Spinal cord (tissue), 10 donors: Measurements from ENCODE around the gene BTF3L4. TPM values are rescaled to one million over a fixed set of nuclear protein-coding genes. Genes with fewer than 3 reads are reported as not detected.
A peak's percentile ranks its signal among the peaks of the same experiment; 100 is the strongest.
"Not testable (repeated sequence)": the region's sequence is repeated elsewhere in the genome, so short reads cannot be mapped to it uniquely, and the experiment has no call there.

Experiments used
- DNase-seq, 6 donors: peaks; one replicate each; pipeline versions ENCODE4 v3.0.0 to v3.0.0-alpha.2; 2013 to 2015; ENCODE audit warnings: low spot score in 6 of 6, low read depth in 4 of 6
- H3K27ac ChIP-seq: one replicate; pipeline ENCODE4 v1.5.1; 2013; ENCODE audit warnings: low read depth, low read length, control low read depth
- H3K27me3 ChIP-seq: one replicate; pipeline ENCODE4 v1.6.1; 2013; ENCODE audit warnings: low read length; ENCODE audit not compliant: control insufficient read depth, insufficient read depth
- H3K36me3 ChIP-seq: one replicate; pipeline ENCODE4 v1.6.1; 2013; ENCODE audit warnings: low read length; ENCODE audit not compliant: control insufficient read depth, insufficient read depth
- H3K4me1 ChIP-seq: one replicate; pipeline ENCODE4 v1.6.1; 2013; ENCODE audit warnings: low read length; ENCODE audit not compliant: control insufficient read depth, insufficient read depth
- H3K4me3 ChIP-seq: one replicate; pipeline ENCODE4 v1.5.1; 2013; ENCODE audit warnings: low read depth, low read length, control low read depth
- H3K9me3 ChIP-seq: one replicate; pipeline ENCODE4 v1.6.1; 2013; ENCODE audit warnings: low read length; ENCODE audit not compliant: control insufficient read depth, insufficient read depth
- WGBS: methylation state at CpG from one replicate; pipeline ENCODE4 v1.1.5; 2013; ENCODE audit warnings: missing lambda C conversion rate; ENCODE audit not compliant: insufficient coverage; 5-methylcytosine and 5-hydroxymethylcytosine counted together
- polyA plus RNA-seq, 2 donors: library from polyadenylated mRNA; unstranded; fragments of 120-200 nt; gene quantifications; one replicate each; pipeline ENCODE4 v1.2.1, GENCODE V29; 2013; ENCODE audit not compliant: insufficient read length in 2 of 2
- total RNA-seq, 2 donors: library from RNA; depleted of rRNA in 1 of 2; stranded (reverse); fragments of 120-200 nt in 1 of 2; fragments of >200 nt in 1 of 2; gene quantifications; one replicate each; pipeline versions ENCODE4 v1.2.3 to v1.2.4, GENCODE V29; 2013 to 2014
- donor health status: healthy.

BTF3L4 gene
- total and polyA plus RNA-seq, 4 donors = 61.6 to 106 (median 84.8) TPM

DNA sequence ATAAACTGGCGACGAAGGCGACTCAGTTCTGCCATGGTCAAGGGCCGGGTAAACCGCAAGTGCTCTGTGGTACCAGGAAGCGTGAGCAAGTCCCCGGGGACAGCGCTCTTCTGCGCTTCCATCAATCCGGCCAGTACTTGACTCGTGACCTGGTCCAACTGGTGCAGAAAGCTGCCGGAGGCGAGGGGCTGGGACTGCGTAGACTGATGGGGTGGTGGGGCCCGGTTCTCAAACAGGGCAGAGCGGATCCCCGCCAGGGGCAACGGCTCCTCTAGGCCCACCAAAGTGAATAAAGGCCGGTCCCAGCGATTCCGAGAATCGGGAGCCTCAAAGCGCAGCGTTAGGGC is 23.3 kb upstream of the BTF3L4 start:
- no peaks in the 10 kb centered on the region for H3K9me3 ChIP-seq
- DNase-seq = no peak
- H3K27me3 ChIP-seq = no peaks in the 10 kb centered on the region
- peaks cover 14% of the 10 kb centered on the region for H3K4me1 ChIP-seq
- peak overlapping the region; percentile 87 for H3K4me3 ChIP-seq
- H3K27ac ChIP-seq = peak overlapping the region; percentile 92
- H3K36me3 ChIP-seq = peaks cover 5% of the 10 kb centered on the region
- WGBS = 11% methylated on average over 24 of the region's 24 CpGs

DNA sequence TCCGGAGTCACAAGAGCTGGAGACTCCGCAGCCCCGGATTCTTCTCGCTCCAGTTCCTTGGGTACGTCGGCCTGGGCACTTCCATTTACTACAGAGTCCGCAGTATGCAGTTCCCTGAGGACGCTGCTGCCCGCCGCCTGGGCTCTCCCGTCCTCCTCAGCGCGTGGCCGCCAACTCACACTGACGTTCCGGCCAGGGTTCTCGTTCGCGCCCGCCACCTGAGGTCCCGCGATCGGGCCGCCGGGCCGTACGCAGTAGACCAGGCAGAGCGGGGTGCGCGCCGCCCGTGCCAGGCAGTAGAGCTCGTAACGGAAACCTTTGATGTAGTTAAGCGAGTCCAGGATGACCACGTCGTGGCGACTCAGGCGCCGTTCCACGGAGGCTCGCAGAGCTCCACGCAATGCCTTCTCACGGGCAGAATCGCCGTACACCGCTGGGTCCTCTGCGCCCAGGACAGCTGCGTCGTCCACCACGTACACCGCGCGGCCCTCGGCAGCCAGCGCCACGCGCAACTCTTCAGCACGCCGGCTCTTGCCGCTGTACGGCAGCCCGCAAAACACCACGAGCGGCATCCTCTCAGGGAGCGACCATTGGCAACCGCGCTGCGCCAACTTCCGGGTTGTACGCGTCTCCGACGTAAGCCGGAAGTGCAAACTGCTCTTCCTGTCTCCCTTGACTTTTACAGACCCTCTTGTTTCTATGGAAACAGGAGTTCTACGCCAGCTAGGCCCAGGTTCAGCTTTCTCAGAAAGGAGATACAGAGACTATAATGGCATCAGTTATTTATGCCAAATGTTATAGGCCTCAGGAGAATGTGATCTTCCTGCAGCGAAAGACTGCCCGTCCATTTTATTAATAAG is 22.7 kb upstream of the BTF3L4 start, which contains the start of gene KTI12:
TSS of gene KTI12 (minus strand) at position 621 of the 860 bp plus-strand sequence. CDS start at position 572, 49 bp downstream.
- DNase-seq = peak; percentile 83 to 99 (median 90)
- peaks cover 14% of the 10 kb centered on the region for H3K4me1 ChIP-seq
- peak within 1 kb of the TSS; percentile 87 for H3K4me3 ChIP-seq
- peaks cover 6% of the 10 kb centered on the region for H3K36me3 ChIP-seq
- H3K27me3 ChIP-seq = no peaks in the 10 kb centered on the region
- under 1% methylated on average over 75 of the region's 78 CpGs for WGBS
- peak within 1 kb of the TSS; percentile 92 for H3K27ac ChIP-seq
- H3K9me3 ChIP-seq = no peaks in the 10 kb centered on the region

GRCh38 chr1:52034050-52034384 is 22.1 kb upstream of the BTF3L4 start:
- Histone ChIP-seq H3K27me3 (no peaks in the 10 kb centered on the region), H3K36me3 (peaks cover 6% of the 10 kb centered on the region), H3K27ac (peak overlapping the region; percentile 92), H3K9me3 (no peaks in the 10 kb centered on the region), H3K4me3 (peak overlapping the region; percentile 87), H3K4me1 (peaks cover 14% of the 10 kb centered on the region)
- no peak for DNase-seq
- WGBS = no CpG with 5 or more reads among the region's 2 CpGs

DNA sequence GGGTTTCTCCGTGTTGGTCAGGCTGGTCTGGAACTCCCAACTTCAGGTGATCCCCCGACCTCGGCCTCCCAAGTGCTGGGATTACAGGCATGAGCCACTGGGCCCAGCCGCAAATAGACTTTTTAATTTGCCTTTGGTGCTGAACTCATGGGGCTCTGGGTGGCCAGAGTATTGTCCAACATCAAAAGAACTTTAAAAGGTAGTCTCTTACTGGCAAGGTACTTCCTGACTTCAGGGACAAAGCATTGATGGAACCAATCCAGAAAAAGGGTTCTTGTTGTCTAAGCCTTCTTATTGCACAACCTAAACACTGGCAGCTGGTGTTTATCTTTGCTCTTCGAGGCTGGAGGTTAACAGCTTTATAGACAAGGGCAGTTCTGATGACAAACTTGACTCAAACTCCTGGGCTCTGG is 18.7 kb upstream of the BTF3L4 start:
- no peaks in the 10 kb centered on the region for H3K27me3 ChIP-seq
- peaks cover 9% of the 10 kb centered on the region for H3K4me1 ChIP-seq
- H3K36me3 ChIP-seq = peaks cover 21% of the 10 kb centered on the region
- no peak for DNase-seq
- no peak overlapping the region for H3K27ac ChIP-seq
- no peaks in the 10 kb centered on the region for H3K9me3 ChIP-seq
- no peak overlapping the region for H3K4me3 ChIP-seq
- WGBS = 92% methylated on average over 5 of the region's 5 CpGs

DNA sequence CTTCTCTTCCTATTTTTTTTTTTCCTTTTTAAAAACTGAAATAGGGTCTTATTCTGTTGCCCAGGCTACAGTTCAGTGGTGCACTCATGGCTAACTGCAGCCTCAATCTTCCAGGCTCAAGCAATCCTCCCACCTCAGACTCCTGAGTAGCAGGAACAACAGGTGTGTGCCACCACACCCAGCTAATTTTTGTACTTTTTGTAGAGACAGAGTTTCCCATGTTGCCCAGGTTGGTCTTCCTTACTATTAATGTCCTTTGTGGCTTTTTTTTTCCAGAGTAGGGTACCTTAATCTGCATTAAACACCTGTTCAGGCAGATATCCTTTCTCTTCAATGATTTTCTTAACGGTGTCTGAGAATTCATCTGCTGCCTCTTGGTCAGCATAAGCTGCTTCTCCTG is 18.2 kb upstream of the BTF3L4 start:
- Histone ChIP-seq H3K4me3 (no peak overlapping the region), H3K36me3 (peaks cover 21% of the 10 kb centered on the region), H3K4me1 (peaks cover 4% of the 10 kb centered on the region), H3K27me3 (no peaks in the 10 kb centered on the region), H3K9me3 (no peaks in the 10 kb centered on the region), H3K27ac (no peak overlapping the region)
- WGBS = no CpG with 5 or more reads among the region's 1 CpG
- DNase-seq = no peak

DNA sequence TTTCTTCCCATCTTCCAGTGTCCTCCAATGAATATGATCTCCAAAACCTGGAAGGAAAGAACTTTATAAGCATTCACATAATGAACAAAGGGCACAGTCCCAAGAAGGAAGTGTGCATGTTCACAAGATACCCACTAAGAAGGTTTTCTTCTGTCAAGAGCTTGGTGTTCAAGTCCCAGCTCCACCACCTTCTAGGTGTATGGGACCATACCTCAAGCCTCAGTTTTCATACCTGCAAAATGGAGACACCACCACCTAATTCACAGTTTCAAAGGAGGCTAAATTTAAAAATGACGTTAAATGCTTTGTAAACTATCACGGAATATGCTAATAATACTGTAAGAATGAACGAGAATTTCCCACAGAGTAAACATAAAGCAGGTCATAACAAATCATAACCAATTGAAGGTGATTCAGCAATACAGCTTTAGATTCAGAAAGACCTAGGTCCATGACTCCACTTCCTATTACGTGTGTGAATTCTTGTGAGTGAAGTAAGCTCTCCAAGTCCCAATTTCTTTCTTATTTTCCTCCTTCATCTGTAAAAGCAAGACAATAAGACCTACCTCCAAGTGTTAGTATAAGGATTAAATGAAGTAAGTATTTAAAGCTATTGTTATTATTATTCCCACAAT is 14.4 kb upstream of the BTF3L4 start:
- H3K9me3 ChIP-seq = no peaks in the 10 kb centered on the region
- H3K27ac ChIP-seq = no peak overlapping the region
- no peak overlapping the region for H3K4me3 ChIP-seq
- DNase-seq = no peak
- H3K36me3 ChIP-seq = peaks cover 18% of the 10 kb centered on the region
- no peaks in the 10 kb centered on the region for H3K4me1 ChIP-seq
- no peaks in the 10 kb centered on the region for H3K27me3 ChIP-seq
- no CpG with 5 or more reads among the region's 4 CpGs for WGBS

GRCh38 chr1:52045236-52045635 is 10.9 kb upstream of the BTF3L4 start:
- WGBS = no CpG with 5 or more reads among the region's 2 CpGs

GRCh38 chr1:52045666-52046195 is 10.4 kb upstream of the BTF3L4 start:
- not testable (repeated sequence) for H3K9me3 ChIP-seq
- WGBS = 84% methylated on average over 2 of the region's 4 CpGs

More at GRCh38 chr1:52045236-52045635, 10.9 kb upstream of the BTF3L4 start:
- no peak for DNase-seq
- no peaks in the 10 kb centered on the region for H3K9me3 ChIP-seq
- no peaks in the 10 kb centered on the region for H3K4me1 ChIP-seq
- no peak overlapping the region for H3K4me3 ChIP-seq
- H3K36me3 ChIP-seq = peaks cover 9% of the 10 kb centered on the region
- no peak overlapping the region for H3K27ac ChIP-seq
- no peaks in the 10 kb centered on the region for H3K27me3 ChIP-seq

DNA sequence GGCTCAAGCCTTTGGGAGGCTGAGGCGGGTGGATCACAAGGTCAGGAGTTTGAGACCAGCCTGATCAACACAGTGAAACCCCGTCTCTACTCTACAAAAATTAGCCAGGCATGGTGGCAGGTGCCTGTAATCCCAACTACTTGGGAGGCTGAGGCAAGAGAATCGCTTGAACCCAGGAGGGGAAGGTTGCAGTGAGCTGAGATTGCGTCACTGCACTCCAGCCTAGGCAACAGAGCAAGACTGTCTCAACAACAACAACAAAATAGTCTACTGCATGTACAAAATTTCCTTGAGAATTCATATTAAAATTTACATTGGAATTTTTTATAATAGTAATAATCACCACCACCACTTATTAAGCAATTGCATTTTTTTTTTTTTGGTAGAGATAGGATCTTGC is 6.8 kb upstream of the BTF3L4 start:
- not testable (repeated sequence) for H3K36me3 ChIP-seq, H3K4me1 ChIP-seq, H3K27me3 ChIP-seq, DNase-seq, H3K9me3 ChIP-seq, H3K4me3 ChIP-seq, H3K27ac ChIP-seq
- WGBS = 100% methylated on average over 1 of the region's 4 CpGs

More at GRCh38 chr1:52045666-52046195, 10.4 kb upstream of the BTF3L4 start:
- not testable (repeated sequence) for H3K4me1 ChIP-seq, H3K36me3 ChIP-seq, H3K27ac ChIP-seq, H3K27me3 ChIP-seq, DNase-seq, H3K4me3 ChIP-seq
